ENCODE data around the gene CPA5. TPM values are rescaled to one million over a fixed set of nuclear protein-coding genes. Genes with fewer than 3 reads are reported as not detected.
A peak's percentile ranks its signal among the peaks of the same experiment; 100 is the strongest.
"Not testable (repeated sequence)": the region's sequence is repeated elsewhere in the genome, so short reads cannot be mapped to it uniquely, and the experiment has no call there.

Gene CPA5
- total and polyA plus RNA-seq, 4 donors, result 0.20 to 0.39 (median 0.26) TPM

- H3K4me1 ChIP-seq (ENCODE audit: control insufficient read depth, insufficient read depth, low read length), result peaks cover 41% of the 10 kb centered on the region
- 98% methylated on average over 6 of the region's 6 CpGs for WGBS (ENCODE audit: insufficient coverage)
- peaks cover 2% of the 10 kb centered on the region for H3K9me3 ChIP-seq (ENCODE audit: control insufficient read depth, insufficient read depth, low read length)
- no peaks in the 10 kb centered on the region for H3K27me3 ChIP-seq (ENCODE audit: control insufficient read depth, insufficient read depth, low read length)
- no peak overlapping the region for H3K4me3 ChIP-seq (ENCODE audit: low read depth, low read length)
- peak overlapping the region; percentile 97 for H3K27ac ChIP-seq (ENCODE audit: low read depth, low read length)
- no peak for DNase-seq (ENCODE audit: low read depth in 4 of 6, low spot score in 6 of 6)
- H3K36me3 ChIP-seq (ENCODE audit: control insufficient read depth, insufficient read depth, low read length), result no peaks in the 10 kb centered on the region
Observed at GRCh38 chr7:130374507-130374906, 29.9 kb downstream of the CPA5 start.

DNA sequence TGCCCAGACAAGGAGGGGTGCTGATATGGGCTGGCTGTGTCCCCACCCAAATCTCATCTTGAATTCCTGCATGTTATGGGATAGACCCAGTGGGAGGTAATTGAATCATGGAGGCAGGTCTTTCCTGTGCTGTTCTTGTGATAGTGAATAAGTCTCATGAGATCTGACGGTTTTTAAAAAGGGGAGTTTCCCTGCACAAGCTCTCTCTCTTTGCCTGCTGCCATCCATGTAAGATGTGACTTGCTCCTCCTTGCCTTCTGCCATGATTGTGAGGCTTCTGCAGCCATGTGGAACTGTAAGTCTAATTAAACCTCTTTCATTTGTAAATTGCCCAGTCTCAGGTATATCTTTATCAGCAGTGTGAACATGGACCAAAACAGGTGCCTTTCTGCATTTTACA, 31.8 kb downstream of the CPA5 start:
- not testable (repeated sequence) for H3K4me3 ChIP-seq (ENCODE audit: low read depth, low read length); DNase-seq (ENCODE audit: low read depth in 4 of 6, low spot score in 6 of 6); H3K27ac ChIP-seq (ENCODE audit: low read depth, low read length); H3K9me3 ChIP-seq (ENCODE audit: control insufficient read depth, insufficient read depth, low read length); H3K27me3 ChIP-seq (ENCODE audit: control insufficient read depth, insufficient read depth, low read length); H3K36me3 ChIP-seq (ENCODE audit: control insufficient read depth, insufficient read depth, low read length)
- WGBS (ENCODE audit: insufficient coverage), result 89% methylated on average over 1 of the region's 1 CpG
- H3K4me1 ChIP-seq (ENCODE audit: control insufficient read depth, insufficient read depth, low read length), result peaks cover 48% of the 10 kb centered on the region

GRCh38 chr7:130377178-130377577, 32.6 kb downstream of the CPA5 start:
- Histone ChIP-seq H3K4me3 (ENCODE audit: low read depth, low read length) (no peak overlapping the region), H3K4me1 (ENCODE audit: control insufficient read depth, insufficient read depth, low read length) (peaks cover 44% of the 10 kb centered on the region), H3K27me3 (ENCODE audit: control insufficient read depth, insufficient read depth, low read length) (no peaks in the 10 kb centered on the region), H3K36me3 (ENCODE audit: control insufficient read depth, insufficient read depth, low read length) (no peaks in the 10 kb centered on the region), H3K27ac (ENCODE audit: low read depth, low read length) (no peak overlapping the region), H3K9me3 (ENCODE audit: control insufficient read depth, insufficient read depth, low read length) (peaks cover 2% of the 10 kb centered on the region)
- WGBS (ENCODE audit: insufficient coverage), result 98% methylated on average over 6 of the region's 6 CpGs
- no peak for DNase-seq (ENCODE audit: low read depth in 4 of 6, low spot score in 6 of 6)

- DNase-seq (ENCODE audit: low read depth in 4 of 6, low spot score in 6 of 6), result no peak
- WGBS (ENCODE audit: insufficient coverage), result 88% methylated on average over 6 of the region's 7 CpGs
- H3K4me3 ChIP-seq (ENCODE audit: low read depth, low read length), result no peak overlapping the region
- H3K9me3 ChIP-seq (ENCODE audit: control insufficient read depth, insufficient read depth, low read length), result peaks cover 2% of the 10 kb centered on the region
- no peaks in the 10 kb centered on the region for H3K27me3 ChIP-seq (ENCODE audit: control insufficient read depth, insufficient read depth, low read length)
- peaks cover 28% of the 10 kb centered on the region for H3K4me1 ChIP-seq (ENCODE audit: control insufficient read depth, insufficient read depth, low read length)
- H3K36me3 ChIP-seq (ENCODE audit: control insufficient read depth, insufficient read depth, low read length), result no peaks in the 10 kb centered on the region
- no peak overlapping the region for H3K27ac ChIP-seq (ENCODE audit: low read depth, low read length)
Observed at GRCh38 chr7:130379019-130379418, 34.4 kb downstream of the CPA5 start.

DNA sequence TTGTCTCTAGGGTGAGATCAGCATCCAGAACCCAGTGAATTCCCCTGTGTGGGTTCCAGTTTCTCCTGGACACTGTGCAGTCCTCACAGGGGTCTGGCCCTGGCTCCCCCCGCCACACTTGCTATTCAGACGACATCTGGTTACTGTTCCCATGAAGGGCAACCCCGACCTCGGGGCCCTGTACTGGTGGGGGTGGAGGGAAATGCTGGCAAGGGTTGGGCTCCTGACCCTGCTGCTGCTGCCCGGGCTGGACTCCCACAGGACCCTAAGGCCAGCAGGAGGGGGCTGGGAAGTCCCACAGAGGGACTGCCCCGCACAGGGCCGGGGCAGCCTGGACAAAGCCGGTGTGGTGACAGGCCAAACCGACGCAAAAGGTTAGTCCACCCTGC, 34.9 kb downstream of the CPA5 start:
- Histone ChIP-seq H3K4me1 (ENCODE audit: control insufficient read depth, insufficient read depth, low read length) (peaks cover 23% of the 10 kb centered on the region), H3K27me3 (ENCODE audit: control insufficient read depth, insufficient read depth, low read length) (no peaks in the 10 kb centered on the region), H3K36me3 (ENCODE audit: control insufficient read depth, insufficient read depth, low read length) (no peaks in the 10 kb centered on the region), H3K4me3 (ENCODE audit: low read depth, low read length) (no peak overlapping the region), H3K9me3 (ENCODE audit: control insufficient read depth, insufficient read depth, low read length) (peaks cover 2% of the 10 kb centered on the region), H3K27ac (ENCODE audit: low read depth, low read length) (peak overlapping the region; percentile 67)
- no peak for DNase-seq (ENCODE audit: low read depth in 4 of 6, low spot score in 6 of 6)
- WGBS (ENCODE audit: insufficient coverage), result 75% methylated on average over 10 of the region's 10 CpGs

GRCh38 chr7:130379921-130380860, 35.6 kb downstream of the CPA5 start, which contains the start of gene CPA1:
TSS of gene CPA1 (plus strand) at chr7:130380494. CDS start at chr7:130380521, 27 bp downstream.
- H3K9me3 ChIP-seq (ENCODE audit: control insufficient read depth, insufficient read depth, low read length), result peaks cover 2% of the 10 kb centered on the region
- H3K4me3 ChIP-seq (ENCODE audit: low read depth, low read length), result no peak within 1 kb of the TSS
- peak within 1 kb of the TSS; percentile 67 for H3K27ac ChIP-seq (ENCODE audit: low read depth, low read length)
- WGBS (ENCODE audit: insufficient coverage), result 44% methylated on average over 14 of the region's 20 CpGs
- H3K27me3 ChIP-seq (ENCODE audit: control insufficient read depth, insufficient read depth, low read length), result no peaks in the 10 kb centered on the region
- DNase-seq (ENCODE audit: low read depth in 4 of 6, low spot score in 6 of 6), result no peak
- no peaks in the 10 kb centered on the region for H3K36me3 ChIP-seq (ENCODE audit: control insufficient read depth, insufficient read depth, low read length)
- H3K4me1 ChIP-seq (ENCODE audit: control insufficient read depth, insufficient read depth, low read length), result peaks cover 21% of the 10 kb centered on the region

DNA sequence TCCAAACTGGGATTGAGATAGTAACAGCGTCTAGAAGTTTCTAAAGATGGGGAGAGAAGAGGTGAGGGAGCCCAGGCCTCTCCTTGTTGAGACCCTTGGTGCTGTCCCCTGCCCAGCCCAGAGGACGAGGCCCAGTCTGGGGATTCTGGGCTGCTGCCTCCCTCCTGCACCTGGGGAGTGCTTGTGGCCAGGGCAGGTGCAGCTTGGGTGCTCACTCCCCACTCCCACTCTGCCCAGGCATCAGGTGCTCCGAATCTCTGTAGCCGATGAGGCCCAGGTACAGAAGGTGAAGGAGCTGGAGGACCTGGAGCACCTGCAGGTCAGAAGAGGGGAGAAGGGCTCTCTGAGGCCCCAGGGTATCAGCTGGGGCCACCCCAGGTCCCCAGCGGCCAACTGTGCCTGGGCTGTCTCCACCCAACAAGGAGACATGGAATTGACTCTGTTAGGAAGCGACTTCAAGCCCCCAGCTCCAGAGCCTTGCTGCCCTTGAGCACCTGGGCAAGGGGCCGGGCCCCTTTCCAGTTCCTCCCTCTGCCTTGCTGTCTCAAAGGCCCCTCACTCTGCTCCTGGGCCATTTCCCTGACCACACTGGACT, 36.3 kb downstream of the CPA5 start:
- DNase-seq (ENCODE audit: low read depth in 4 of 6, low spot score in 6 of 6), result no peak
- H3K27me3 ChIP-seq (ENCODE audit: control insufficient read depth, insufficient read depth, low read length), result no peaks in the 10 kb centered on the region
- WGBS (ENCODE audit: insufficient coverage), result 100% methylated on average over 7 of the region's 7 CpGs
- H3K36me3 ChIP-seq (ENCODE audit: control insufficient read depth, insufficient read depth, low read length), result no peaks in the 10 kb centered on the region
- peaks cover 2% of the 10 kb centered on the region for H3K9me3 ChIP-seq (ENCODE audit: control insufficient read depth, insufficient read depth, low read length)
- H3K27ac ChIP-seq (ENCODE audit: low read depth, low read length), result no peak overlapping the region
- H3K4me1 ChIP-seq (ENCODE audit: control insufficient read depth, insufficient read depth, low read length), result peaks cover 21% of the 10 kb centered on the region
- H3K4me3 ChIP-seq (ENCODE audit: low read depth, low read length), result no peak overlapping the region

GRCh38 chr7:130381468-130382312, 37.1 kb downstream of the CPA5 start:
- no peak for DNase-seq (ENCODE audit: low read depth in 4 of 6, low spot score in 6 of 6)
- no peaks in the 10 kb centered on the region for H3K27me3 ChIP-seq (ENCODE audit: control insufficient read depth, insufficient read depth, low read length)
- H3K4me1 ChIP-seq (ENCODE audit: control insufficient read depth, insufficient read depth, low read length), result peaks cover 21% of the 10 kb centered on the region
- H3K27ac ChIP-seq (ENCODE audit: low read depth, low read length), result no peak overlapping the region
- H3K4me3 ChIP-seq (ENCODE audit: low read depth, low read length), result no peak overlapping the region
- H3K36me3 ChIP-seq (ENCODE audit: control insufficient read depth, insufficient read depth, low read length), result no peaks in the 10 kb centered on the region
- 87% methylated on average over 41 of the region's 41 CpGs for WGBS (ENCODE audit: insufficient coverage)
- H3K9me3 ChIP-seq (ENCODE audit: control insufficient read depth, insufficient read depth, low read length), result peaks cover 2% of the 10 kb centered on the region

DNA sequence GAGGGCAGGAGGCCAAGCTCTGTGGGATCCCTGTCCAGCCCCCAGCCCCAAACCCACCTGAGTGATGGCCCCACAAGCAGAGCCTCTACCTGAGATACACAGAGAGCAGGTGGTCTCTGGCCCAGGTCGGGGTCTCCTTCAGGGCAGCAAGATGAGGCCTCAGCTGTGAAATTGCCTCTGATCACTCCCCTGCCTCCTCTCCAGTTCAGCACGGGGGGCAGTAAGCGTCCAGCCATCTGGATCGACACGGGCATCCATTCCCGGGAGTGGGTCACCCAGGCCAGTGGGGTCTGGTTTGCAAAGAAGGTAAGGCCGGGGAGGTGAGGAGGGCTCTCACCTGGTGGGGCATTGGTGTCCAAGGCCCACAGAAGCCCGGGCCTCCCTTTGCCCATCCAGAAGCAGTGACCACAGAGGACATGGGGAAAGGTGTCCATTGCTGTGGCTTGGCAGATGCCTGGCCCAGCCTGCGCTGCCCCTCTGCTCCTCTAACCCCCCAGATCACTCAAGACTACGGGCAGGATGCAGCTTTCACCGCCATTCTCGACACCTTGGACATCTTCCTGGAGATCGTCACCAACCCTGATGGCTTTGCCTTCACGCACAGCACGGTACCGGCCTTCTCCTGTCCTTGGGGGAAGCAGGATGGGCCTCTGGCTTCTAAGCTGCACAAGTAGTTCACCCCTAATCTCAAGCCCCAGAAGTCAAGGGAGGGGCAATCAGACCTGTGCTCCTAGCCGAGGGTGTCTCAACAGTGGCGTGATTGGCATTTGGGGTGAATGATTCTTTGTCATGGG, 38.8 kb downstream of the CPA5 start:
- H3K9me3 ChIP-seq (ENCODE audit: control insufficient read depth, insufficient read depth, low read length), result no peaks in the 10 kb centered on the region
- no peak for DNase-seq (ENCODE audit: low read depth in 4 of 6, low spot score in 6 of 6)
- no peaks in the 10 kb centered on the region for H3K27me3 ChIP-seq (ENCODE audit: control insufficient read depth, insufficient read depth, low read length)
- peaks cover 21% of the 10 kb centered on the region for H3K4me1 ChIP-seq (ENCODE audit: control insufficient read depth, insufficient read depth, low read length)
- no peaks in the 10 kb centered on the region for H3K36me3 ChIP-seq (ENCODE audit: control insufficient read depth, insufficient read depth, low read length)
- H3K4me3 ChIP-seq (ENCODE audit: low read depth, low read length), result no peak overlapping the region
- 93% methylated on average over 16 of the region's 18 CpGs for WGBS (ENCODE audit: insufficient coverage)
- H3K27ac ChIP-seq (ENCODE audit: low read depth, low read length), result no peak overlapping the region
